Measurements from ENCODE around the gene IGHMBP2. TPM values are rescaled to one million over a fixed set of nuclear protein-coding genes. Genes with fewer than 3 reads are reported as not detected.
"Not testable (repeated sequence)": the region's sequence is repeated elsewhere in the genome, so short reads cannot be mapped to it uniquely, and the experiment has no call there.

IGHMBP2 gene
- total RNA-seq, 1 experiment from 2014 or later, result 49.1 TPM

- Mint-ChIP-seq H3K4me3 (ENCODE audit: unreplicated experiment) (no peak overlapping the region), H3K9me3 (ENCODE audit: unreplicated experiment) (no peaks in the 10 kb centered on the region), H3K27me3 (ENCODE audit: insufficient read depth, unreplicated experiment) (no peaks in the 10 kb centered on the region), H3K27ac (ENCODE audit: unreplicated experiment) (no peak overlapping the region), H3K4me1 (ENCODE audit: low read depth, unreplicated experiment) (peaks cover 23% of the 10 kb centered on the region), H3K36me3 (ENCODE audit: insufficient read depth, unreplicated experiment) (no peaks in the 10 kb centered on the region)
- Histone ChIP-seq H3K9me3 (0 out of 2 replicates have a peak, but pooled peaks cover 5% of the 10 kb centered on the region), H3K27me3 (replicated peaks; ENCODE audit: control insufficient read depth, insufficient read depth, low read length) (no peaks in the 10 kb centered on the region), H3K36me3 (ENCODE audit: control insufficient read depth, insufficient read depth, low read length) (no peaks in the 10 kb centered on the region), H3K4me1 (peaks cover 12% of the 10 kb centered on the region), H3K4me3 (ENCODE audit: low read depth, low read length) (no peak overlapping the region)
- DNase-seq, result peak in 1 of 2 experiments; percentile 22
- CTCF ChIA-PET, result no interaction called here
- POLR2A ChIA-PET, result no interaction called here
- intact Hi-C loops (cut with micrococcal nuclease; ENCODE audit: unreplicated experiment), result no loop called here
- no TSS peak for BruUV-seq (replicated peaks)
- no peak for TF ChIP-seq CTCF (IDR thresholded peaks at IDR 0.05; ENCODE audit: insufficient read depth in 1 of 2, low read depth in 1 of 2, low read length in 1 of 2, severe bottlenecking in 1 of 2, unreplicated experiment in 1 of 2)
Measured at GRCh38 chr11:68973219-68973618, 69.5 kb downstream of the IGHMBP2 start.

DNA sequence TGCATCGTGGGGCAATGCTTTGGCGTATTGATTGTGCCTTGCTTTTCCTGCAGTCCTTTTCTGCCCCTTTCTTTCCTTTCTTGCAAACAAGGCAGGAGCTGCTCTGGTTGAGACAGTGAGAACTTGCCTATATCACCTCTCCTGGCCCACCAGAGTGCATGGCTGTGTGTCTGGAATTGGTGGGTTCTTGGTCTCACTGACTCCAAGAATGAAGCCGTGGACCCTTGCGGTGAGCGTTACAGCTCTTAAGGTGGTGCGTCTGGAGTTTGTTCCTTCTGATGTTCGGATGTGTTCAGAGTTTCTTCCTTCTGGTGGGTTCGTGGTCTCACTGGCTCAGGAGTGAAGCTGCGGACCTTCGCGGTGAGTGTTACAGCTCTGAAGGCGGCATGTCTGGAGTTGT, 70.0 kb downstream of the IGHMBP2 start:
- H3K27me3 ChIP-seq (replicated peaks; ENCODE audit: control insufficient read depth, insufficient read depth, low read length); CTCF ChIA-PET; H3K27ac Mint-ChIP-seq (ENCODE audit: unreplicated experiment); H3K36me3 ChIP-seq (ENCODE audit: control insufficient read depth, insufficient read depth, low read length); H3K36me3 Mint-ChIP-seq (ENCODE audit: insufficient read depth, unreplicated experiment); POLR2A ChIA-PET; H3K9me3 Mint-ChIP-seq (ENCODE audit: unreplicated experiment); H3K27me3 Mint-ChIP-seq (ENCODE audit: insufficient read depth, unreplicated experiment); BruUV-seq (replicated peaks); H3K4me3 Mint-ChIP-seq (ENCODE audit: unreplicated experiment); H3K4me3 ChIP-seq (ENCODE audit: low read depth, low read length); H3K9me3 ChIP-seq: not testable (repeated sequence)
- peak in 1 of 2 experiments; percentile 5 for DNase-seq
- H3K4me1 Mint-ChIP-seq (ENCODE audit: low read depth, unreplicated experiment), result peaks cover 23% of the 10 kb centered on the region
- intact Hi-C loops (cut with micrococcal nuclease; ENCODE audit: unreplicated experiment), result loop anchor here (2.0 kb wide), 1 partner anchor 51 kb away; no protein-coding TSS in a partner anchor
- H3K4me1 ChIP-seq, result peaks cover 12% of the 10 kb centered on the region

DNA sequence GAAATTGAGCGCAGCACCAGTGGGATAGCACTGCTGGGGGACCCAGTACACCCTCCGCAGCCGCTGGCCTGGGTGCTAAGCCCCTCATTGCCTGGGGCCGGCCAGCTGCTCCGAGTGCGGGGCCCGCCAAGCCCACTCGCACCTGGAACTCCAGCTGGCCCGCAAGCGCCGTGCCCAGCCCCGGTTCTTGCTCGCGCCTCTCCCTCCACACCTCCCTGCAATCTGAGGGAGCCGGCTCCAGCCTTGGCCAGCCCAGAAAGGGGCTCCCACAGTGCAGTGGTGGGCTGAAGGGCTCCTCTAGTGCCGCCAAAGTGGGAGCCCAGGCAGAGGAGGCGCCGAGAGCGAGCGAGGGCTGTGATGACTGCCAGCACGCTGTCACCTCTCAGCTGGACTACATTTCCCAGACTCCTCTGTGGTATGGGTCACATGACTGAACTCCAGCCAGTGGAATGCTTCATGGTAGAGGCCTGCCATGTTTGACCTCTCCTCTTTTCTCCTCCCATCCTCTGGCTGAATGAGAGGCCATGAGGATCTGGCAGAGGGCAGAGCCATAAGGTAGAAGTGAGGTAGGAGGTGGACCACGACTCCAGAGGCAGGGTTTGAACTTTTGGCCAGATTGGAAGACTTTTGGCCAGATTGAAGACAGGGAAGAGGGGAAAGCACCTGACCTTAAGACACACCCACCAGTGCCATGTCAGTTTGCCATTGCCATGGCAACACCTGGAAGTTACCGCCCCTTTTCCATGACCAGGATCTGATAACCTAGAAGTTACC, 70.9 kb downstream of the IGHMBP2 start:
- Mint-ChIP-seq H3K4me3 (ENCODE audit: unreplicated experiment) (no peak overlapping the region), H3K36me3 (ENCODE audit: insufficient read depth, unreplicated experiment) (no peaks in the 10 kb centered on the region), H3K27me3 (ENCODE audit: insufficient read depth, unreplicated experiment) (no peaks in the 10 kb centered on the region), H3K27ac (ENCODE audit: unreplicated experiment) (peak overlapping the region; percentile 75), H3K9me3 (ENCODE audit: unreplicated experiment) (no peaks in the 10 kb centered on the region), H3K4me1 (ENCODE audit: low read depth, unreplicated experiment) (peaks cover 23% of the 10 kb centered on the region)
- intact Hi-C loops (cut with micrococcal nuclease; ENCODE audit: unreplicated experiment), result loop anchor here (2.0 kb wide), 1 partner anchor 50 kb away; no protein-coding TSS in a partner anchor
- TF ChIP-seq CTCF (IDR thresholded peaks at IDR 0.05; ENCODE audit: insufficient read depth in 1 of 2, low read depth in 1 of 2, low read length in 1 of 2, severe bottlenecking in 1 of 2, unreplicated experiment in 1 of 2), result no peak
- Histone ChIP-seq H3K4me3 (ENCODE audit: low read depth, low read length) (no peak overlapping the region), H3K27me3 (replicated peaks; ENCODE audit: control insufficient read depth, insufficient read depth, low read length) (no peaks in the 10 kb centered on the region), H3K36me3 (ENCODE audit: control insufficient read depth, insufficient read depth, low read length) (no peaks in the 10 kb centered on the region), H3K4me1 (peaks cover 12% of the 10 kb centered on the region), H3K9me3 (0 out of 2 replicates have a peak, but pooled peaks cover 5% of the 10 kb centered on the region)
- no TSS peak for BruUV-seq (replicated peaks)
- ChIA-PET CTCF (no interaction called here), POLR2A (no interaction called here)
- DNase-seq, result peak; percentile 66 to 73

Measured in Caco-2 (cell line).